AG04450 (cell line): ENCODE measurements around the gene DNAL1. TPM values are rescaled to one million over a fixed set of nuclear protein-coding genes. Genes with fewer than 3 reads are reported as not detected.

Experiments used
- CTCF ChIA-PET: fragments of 300-600, 350-600 bp; formaldehyde crosslinking; extraction: SDS; loops from one replicate; lab custom pipeline; 2022; ENCODE audit warnings: antibody characterized with exemption, inconsistent platforms; lab: Charles Lee
- POLR2A ChIA-PET: fragments of 350-600 bp; formaldehyde crosslinking; extraction: SDS; loops from one replicate; lab custom pipeline; 2021; ENCODE audit warnings: antibody characterized with exemption, inconsistent platforms; lab: Yijun Ruan, JAX
- DNase-seq: peaks from one replicate; pipeline ENCODE4 v3.0.0-alpha.2; 2011; ENCODE audit warnings: low read depth, low spot score
- H3K27ac ChIP-seq: one replicate; pipeline ENCODE4 v1.5.1; 2012; ENCODE audit warnings: low read depth, low read length, control low read depth
- H3K27me3 ChIP-seq: one replicate; pipeline ENCODE4 v1.6.0; 2012; ENCODE audit warnings: low read length; ENCODE audit not compliant: control insufficient read depth, insufficient read depth
- H3K4me3 ChIP-seq: 2 replicates; pipeline ENCODE4 v1.5.1; 2011; ENCODE audit warnings: mild to moderate bottlenecking, low read depth, low read length, control low read depth
- H3K9me3 ChIP-seq: 2 replicates; pipeline ENCODE4 v1.5.1; 2012; ENCODE audit warnings: low read length; ENCODE audit not compliant: control insufficient read depth, insufficient read depth
- CTCF ChIP-seq: IDR thresholded peaks from 2 replicates; pipeline ENCODE4 v1.5.1; 2011; ENCODE audit warnings: low read depth, low read length, control low read depth, inconsistent platforms
- polyA plus RNA-seq: library from polyadenylated mRNA; depleted of rRNA; stranded (reverse); fragments of >200 nt; gene quantifications from 2 replicates; pipeline ENCODE4 v1.2.3, GENCODE V29; 2011

Gene DNAL1
- polyA plus RNA-seq, 1 experiment: 10.0 TPM

- Histone ChIP-seq H3K27me3 (no peaks in the 10 kb centered on the region), H3K9me3 (no peaks in the 10 kb centered on the region), H3K27ac (peak overlapping the region; percentile 31), H3K4me3 (no peak overlapping the region)
- DNase-seq: no peak
- CTCF ChIA-PET: interaction anchor here (0.6 to 2.0 kb wide), 4 partner anchors 9 to 47 kb away, joined by 3 to 9 read pairs (median 4); no protein-coding TSS in a partner anchor
- TF ChIP-seq CTCF: no peak
- POLR2A ChIA-PET: interaction anchor here (0.6 to 1.7 kb wide), 3 partner anchors 9 to 247 kb away, joined by 3 to 6 read pairs (median 4); a partner anchor contains a TSS
These were observed 101.1 kb downstream of the DNAL1 start for GRCh38 chr14:73745571-73746519.

- ChIA-PET CTCF (interaction anchor here (0.7 to 1.2 kb wide), 4 partner anchors 13 to 23 kb away, joined by 3 read pairs; no protein-coding TSS in a partner anchor), POLR2A (interaction anchor here (0.6 to 1.1 kb wide), 2 partner anchors 13 to 246 kb away, joined by 3 to 4 read pairs; a partner anchor contains a TSS)
- Histone ChIP-seq H3K27me3 (no peaks in the 10 kb centered on the region), H3K4me3 (no peak overlapping the region), H3K9me3 (no peaks in the 10 kb centered on the region), H3K27ac (peak overlapping the region; percentile 31)
- TF ChIP-seq CTCF: peak; percentile 39
- no peak for DNase-seq
These were observed 102.0 kb downstream of the DNAL1 start for GRCh38 chr14:73746520-73747378.

DNA sequence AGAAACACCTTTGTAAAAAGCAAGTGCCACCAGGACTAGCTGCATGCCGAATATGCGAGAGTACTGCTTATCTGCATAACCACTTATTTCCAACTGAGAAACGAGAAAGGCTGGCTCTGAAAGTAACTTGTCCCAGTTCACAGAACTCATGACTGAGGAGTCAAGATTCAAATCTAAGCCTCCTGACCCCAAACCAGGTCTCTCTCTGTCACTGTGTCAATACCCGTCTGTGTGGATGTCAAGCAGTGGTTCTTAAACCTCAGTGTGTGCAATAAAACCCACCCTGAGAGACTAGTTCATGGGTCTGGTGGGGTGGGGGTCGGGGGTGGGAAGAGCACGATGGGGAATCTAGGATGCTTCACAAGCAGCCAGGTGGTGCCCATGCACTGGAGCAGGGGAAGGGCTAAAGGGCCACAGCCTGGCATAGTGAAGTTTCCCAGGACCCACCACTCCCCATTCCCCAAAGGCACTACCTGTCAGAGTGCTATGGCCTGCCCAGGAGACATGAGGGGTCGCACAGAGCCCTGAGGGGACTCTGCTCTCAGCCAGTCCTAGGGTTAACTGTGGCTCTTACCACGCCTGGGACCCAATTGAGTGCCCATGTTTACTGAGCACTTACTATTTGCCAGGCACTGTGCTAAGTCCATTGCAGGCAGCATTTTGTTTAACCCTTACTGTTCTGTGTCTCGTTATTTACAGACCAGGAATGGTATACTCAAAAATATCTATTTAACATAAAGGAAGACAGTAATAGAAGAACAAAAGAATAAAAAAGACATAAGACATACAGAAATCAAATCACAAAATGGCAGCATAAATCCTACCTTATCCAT lies 102.8 kb downstream of the DNAL1 start:
- CTCF ChIA-PET: interaction anchor here (0.7 to 1.0 kb wide), 3 partner anchors 12 to 20 kb away, joined by 3 read pairs; no protein-coding TSS in a partner anchor
- TF ChIP-seq CTCF: no peak
- Histone ChIP-seq H3K4me3 (no peak overlapping the region), H3K9me3 (no peaks in the 10 kb centered on the region), H3K27me3 (no peaks in the 10 kb centered on the region), H3K27ac (no peak overlapping the region)
- DNase-seq: no peak
- POLR2A ChIA-PET: no interaction called here

DNA sequence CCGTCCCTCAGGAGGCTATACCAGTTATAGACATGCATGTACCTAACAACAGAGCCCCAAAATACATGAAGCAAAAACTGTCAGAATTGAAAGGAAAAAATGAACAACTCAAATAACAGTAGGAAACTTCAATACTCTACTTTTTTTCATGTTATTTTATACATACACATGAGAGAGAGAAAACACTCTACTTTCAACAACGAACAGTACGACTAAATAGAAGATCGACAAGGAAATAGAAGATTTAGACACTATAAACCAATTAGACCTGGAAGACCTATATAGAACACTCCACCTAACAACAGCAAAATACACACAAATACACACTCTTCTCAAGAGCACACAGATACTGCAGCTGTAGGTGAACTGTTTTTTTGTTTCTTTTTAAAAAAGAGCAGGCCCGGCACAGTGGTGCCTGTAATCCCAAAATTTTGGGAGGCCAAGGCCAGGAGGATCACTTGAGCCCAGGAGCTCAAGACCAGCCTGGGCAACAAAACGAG lies 104.1 kb downstream of the DNAL1 start:
- Histone ChIP-seq H3K9me3 (no peaks in the 10 kb centered on the region), H3K27me3 (no peaks in the 10 kb centered on the region), H3K27ac (no peak overlapping the region), H3K4me3 (no peak overlapping the region)
- ChIA-PET CTCF (interaction anchor here (0.6 to 1.7 kb wide), 4 partner anchors 9 to 241 kb away, joined by 3 to 7 read pairs (median 4); no protein-coding TSS in a partner anchor), POLR2A (interaction anchor here (0.7 to 1.6 kb wide), 2 partner anchors 9 to 11 kb away, joined by 5 to 6 read pairs; a partner anchor contains a TSS)
- DNase-seq: no peak
- TF ChIP-seq CTCF: no peak
